ENCODE results near the gene LPP.

The LPP gene

DNA sequence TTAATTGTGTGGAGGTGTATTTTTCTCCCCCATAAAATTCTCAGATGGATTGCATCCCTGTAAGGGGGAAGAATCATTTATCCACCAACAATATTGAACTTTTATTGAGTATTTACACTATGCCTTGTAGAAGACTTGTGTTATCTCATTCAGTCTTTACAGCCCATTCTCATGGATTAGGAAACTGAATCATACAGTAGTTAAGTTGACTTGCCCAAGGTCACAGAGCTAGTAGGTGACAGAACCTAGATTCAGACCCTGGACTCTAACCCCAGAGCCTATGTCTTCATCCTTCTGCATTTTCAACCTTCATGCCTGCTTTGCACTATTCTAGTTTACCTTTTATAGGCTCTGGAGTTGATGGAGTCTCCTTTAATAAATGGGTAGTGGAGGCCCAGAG lies 226.8 kb downstream of the LPP start:
- no peak for DNase-seq

DNA sequence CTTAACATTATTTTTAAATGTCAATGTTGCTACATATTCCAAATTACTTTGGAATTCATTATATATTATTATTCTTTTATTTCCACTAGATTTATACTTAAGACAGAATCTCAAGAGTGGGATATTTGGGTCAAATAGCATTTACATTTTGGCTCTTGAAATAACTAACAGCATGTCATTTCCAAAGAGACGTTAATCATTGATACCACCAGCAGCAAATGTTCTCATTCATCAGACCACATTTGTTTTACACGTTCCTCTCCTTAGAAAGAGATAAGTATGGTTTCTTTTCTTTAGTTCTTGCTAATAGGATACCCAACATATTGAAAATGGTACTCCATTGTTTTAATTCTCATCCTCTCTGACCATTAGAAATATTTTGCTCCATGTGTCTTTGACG lies 229.8 kb downstream of the LPP start:
- DNase-seq: no peak

DNA sequence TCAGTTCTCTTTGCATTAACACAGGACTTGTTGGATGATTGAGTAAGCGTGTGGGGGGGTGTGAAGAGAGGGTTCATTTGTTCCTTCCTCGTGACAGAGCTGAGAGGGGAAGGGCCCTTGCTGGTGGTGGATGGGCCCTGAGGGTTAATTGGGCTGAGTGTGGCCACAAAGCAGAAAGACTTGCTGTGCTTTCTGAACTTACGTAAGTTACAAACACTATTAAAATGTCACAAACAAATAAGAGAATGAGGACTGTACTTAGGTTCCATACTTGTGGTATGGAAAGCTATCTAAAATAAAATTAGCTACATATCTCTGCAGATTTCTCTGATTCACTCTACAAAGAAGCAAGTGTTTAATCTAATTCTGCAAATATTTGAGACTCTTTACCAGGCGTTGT lies 231.3 kb downstream of the LPP start:
- no peak for DNase-seq

DNA sequence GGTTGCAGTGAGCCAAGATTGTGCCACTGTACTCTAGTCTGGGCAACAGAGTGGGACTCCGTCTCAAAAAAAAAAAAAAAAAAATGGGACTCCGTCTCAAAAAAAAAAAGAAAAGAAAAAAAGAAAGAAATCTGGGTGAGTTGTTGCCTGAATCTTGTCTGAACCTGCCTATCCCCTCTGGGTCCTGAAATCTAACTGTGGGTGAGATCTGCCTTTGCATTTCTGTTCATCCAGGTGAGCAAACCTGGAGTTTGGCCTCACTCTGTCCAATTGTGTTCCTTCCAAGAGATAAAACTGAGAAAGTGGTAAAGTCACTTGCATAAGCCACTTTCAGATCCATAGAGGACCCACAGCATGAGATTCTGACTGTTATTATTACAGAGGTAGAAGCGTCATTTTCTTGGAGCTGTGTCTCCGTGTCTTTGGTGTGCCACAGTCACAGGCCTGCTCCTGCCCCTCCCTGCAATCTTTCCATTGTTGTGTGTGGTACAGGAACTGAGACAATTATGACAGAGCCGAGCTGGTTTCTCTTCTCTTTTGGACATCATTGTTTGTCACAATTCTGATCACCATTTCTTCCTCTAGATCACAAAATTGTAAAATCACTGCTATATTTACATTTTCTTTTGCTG lies 235.9 kb downstream of the LPP start:
- DNase-seq: no peak

DNA sequence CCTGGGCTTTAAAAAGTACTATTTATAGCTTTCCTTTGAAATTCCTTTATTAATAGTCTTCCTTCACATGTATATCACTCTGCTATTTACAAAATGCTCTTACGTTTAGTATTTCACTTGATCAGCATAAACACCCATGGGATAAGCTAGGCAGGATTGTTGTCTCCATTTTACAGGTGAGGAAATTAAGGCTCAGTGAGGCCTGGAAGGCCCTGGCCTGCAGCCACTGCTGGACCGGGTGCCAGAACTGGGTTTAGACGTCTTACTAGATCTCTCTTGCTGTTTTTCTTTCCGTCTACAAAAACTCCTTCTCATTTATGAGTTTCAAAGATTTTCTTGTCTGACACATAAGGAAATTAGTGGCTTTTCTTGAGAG lies 236.4 kb downstream of the LPP start:
- DNase-seq: no peak

DNA sequence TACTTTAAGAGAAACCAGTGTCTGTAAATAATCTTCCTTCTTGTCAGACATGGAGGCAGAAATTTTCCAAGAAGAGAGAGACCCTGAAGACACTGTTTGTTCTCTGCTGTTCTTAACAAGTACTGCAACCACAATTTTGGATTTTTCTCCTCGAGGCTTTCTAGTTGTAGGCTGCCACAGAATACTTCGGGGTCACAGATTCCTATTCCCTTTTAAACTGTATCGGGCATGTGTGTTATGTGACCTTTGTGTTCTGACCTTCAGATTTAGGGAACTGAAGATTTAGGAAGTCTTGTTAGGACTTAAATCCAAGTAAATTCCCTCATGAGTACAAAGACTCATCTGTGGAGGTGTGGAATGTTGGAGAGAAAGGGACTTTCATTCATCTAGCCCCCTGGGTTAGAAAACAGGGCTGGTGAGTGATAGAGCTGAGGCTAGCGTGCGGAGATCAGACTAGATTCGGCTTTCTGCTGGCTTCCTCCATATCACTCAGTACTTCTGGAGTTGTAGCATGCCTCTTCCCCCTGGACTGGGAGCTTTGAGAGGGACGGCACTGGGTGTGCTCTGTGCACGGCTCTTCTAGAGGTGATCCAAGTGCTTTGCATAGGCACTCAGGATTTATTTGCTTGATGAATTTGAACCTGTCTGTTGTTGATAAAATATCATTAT lies 237.0 kb downstream of the LPP start:
- DNase-seq: no peak

DNA sequence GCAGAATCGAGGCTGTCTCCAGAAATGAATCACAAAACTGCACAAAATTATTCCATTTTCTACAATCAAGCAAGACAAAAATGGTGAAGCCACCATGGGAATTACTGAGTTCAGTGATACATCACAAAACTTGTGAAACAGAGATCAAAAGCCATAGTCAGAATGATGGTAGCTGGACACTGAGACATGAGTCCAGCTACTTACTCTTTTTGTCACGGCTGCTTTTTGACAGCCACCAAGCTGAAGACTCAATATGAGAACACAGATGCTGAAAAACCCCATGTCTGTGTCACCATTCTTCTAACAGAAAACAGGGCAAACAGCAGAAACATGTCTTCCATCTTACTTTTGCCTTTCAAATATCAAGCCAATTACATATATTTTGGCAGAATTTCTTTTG lies 237.6 kb downstream of the LPP start:
- no peak for DNase-seq

DNA sequence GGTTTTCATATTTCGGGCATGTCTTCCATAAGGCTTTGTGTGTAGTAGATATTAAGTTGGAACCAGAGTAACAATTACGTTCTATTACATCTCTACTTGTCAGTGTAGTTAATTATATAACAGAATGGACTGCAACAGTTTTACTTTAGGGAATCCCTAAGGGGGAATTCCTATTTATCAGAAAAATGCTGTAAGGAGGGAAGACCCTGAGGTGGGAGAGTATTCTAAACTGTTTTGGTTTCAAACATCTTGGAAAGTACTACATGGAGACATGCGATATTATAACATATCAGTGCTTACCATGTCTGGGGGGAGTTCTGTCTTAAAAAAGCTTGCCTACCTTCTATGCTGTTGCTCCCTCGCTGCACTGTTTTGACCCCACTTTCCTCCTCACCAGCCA lies 238.1 kb downstream of the LPP start:
- DNase-seq: no peak

DNA sequence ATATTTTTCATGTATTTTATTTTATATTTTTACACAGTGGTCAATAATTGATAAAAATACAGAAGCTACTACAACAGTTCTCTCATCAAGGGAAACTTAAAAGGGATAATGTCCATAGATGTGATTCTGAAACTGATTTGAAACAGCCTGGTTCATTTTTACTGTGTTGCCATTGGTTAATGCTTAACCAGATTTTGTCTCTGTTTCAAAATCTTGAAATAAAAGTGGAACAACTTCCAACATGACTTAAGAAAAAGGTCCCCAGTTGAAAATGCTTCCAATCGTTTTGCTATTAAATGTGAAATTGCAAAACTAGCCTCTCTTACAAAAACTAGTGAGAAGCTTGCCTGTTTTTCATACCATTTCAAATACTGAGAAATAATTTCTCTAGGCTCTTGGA lies 240.7 kb downstream of the LPP start:
- DNase-seq: no peak

DNA sequence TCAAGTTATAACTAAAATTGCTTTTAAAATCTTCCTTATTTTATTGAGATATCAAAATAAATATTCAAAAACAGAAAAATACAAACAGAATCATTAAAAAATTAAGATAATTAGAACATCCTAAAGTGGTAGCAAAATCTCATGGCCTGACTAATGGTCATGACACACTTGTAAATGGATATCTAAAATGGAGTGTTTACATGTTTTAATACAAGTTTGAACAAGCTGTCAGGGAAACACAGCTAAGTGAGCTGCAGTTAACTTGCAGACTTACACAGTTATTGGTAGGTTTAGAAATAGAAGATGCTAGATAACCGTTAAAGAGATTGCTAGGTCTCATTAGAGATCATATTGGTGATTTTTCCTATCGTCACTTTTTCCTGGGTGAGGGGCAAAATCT lies 242.3 kb downstream of the LPP start:
- no peak for DNase-seq

DNA sequence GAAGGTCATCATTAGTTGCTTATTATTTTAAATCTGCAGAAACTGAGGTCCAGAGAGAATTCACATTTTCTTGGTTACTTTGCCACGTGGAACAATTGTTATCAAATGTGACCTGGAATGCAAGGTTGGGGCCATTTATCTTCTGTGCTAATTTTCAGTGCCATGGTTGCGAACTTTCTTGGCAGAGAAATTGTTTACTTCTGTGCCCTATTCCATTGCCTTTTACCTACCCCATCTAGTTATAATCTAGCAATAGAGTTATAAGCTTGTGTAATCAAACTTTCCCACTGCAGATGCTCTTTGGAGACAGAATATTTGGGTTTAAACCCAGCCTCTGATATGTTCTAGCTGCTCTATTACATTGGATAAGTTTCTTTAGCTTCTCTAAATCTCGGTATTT lies 242.9 kb downstream of the LPP start:
- DNase-seq: no peak

DNA sequence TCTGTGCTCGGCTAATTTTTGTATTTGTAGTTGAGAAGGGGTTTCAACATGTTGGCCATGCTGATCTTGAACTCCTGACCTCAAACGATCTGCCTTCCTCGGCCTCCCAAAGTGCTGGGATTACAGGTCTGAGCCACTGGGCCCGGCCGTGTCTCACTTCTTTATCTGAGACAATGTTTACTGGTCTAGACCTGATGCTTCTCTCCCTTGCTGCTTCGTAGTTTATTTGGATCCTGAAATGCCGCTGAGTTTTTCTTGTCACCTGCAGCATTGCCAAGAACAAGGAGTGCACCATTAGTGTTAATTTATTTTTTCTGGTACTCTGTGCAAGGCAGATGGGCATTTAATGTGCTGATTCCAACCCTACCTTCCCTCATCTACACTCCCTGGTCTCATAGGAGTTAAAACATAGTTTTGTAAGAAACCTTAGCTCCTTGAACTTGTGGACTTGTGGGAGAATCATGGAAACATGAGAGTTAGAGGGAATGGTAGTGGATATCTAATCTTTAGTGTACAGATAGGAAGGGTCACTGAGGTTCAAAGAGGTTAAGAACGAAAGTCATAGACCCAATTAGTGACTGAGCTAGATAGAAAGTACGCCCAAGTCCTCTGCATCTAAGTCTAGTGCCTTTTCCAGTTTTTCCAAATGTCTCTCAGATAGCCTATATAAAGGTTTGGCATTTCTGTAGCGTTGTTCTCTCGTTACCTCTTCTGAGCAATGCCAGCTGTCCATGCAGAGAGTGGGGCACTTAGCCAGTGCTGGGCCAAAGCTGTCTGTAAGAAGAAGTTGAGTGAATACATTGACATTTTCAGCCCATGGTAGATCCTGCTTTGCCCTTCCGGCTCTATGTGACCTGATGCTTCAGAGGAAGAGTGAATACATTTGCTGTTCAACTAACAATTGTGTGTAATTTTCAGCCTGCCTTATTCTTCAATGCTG lies 244.1 kb downstream of the LPP start:
- DNase-seq: no peak

DNA sequence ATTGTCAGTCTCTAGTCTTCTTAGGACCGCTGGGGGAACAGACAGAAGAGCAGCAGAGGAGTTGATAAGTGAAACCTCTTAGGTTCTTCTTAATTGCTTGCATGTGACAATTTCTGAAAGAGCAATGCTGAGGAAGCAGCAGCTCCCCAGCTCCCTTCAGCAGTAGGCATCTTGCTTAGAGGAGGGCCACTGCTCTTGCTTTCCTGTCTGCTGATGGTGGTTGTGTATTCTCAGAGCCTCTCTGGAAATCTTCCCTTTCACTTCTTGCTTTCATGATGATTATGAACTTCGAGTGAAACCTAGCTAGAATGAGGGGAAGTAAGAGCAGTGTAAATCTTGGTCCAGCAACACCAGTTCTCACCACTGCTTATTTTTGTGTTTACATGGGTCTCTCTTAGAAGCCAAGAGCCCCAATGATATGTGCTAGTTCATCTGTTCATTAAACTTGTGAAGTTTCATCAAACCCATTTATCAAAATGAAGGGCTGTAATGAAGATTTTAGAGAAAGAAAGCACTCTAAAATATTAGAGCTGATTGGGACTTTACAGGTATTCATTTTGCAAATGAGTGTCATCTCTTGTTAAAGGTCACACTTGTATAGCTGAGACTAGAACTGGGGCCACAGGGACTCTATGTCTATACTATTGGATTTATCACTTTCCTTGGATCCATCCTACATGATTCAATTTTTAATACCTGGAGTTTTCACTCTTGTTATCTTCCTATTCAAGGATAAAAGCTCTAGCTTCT lies 246.7 kb downstream of the LPP start:
- no peak for DNase-seq

DNA sequence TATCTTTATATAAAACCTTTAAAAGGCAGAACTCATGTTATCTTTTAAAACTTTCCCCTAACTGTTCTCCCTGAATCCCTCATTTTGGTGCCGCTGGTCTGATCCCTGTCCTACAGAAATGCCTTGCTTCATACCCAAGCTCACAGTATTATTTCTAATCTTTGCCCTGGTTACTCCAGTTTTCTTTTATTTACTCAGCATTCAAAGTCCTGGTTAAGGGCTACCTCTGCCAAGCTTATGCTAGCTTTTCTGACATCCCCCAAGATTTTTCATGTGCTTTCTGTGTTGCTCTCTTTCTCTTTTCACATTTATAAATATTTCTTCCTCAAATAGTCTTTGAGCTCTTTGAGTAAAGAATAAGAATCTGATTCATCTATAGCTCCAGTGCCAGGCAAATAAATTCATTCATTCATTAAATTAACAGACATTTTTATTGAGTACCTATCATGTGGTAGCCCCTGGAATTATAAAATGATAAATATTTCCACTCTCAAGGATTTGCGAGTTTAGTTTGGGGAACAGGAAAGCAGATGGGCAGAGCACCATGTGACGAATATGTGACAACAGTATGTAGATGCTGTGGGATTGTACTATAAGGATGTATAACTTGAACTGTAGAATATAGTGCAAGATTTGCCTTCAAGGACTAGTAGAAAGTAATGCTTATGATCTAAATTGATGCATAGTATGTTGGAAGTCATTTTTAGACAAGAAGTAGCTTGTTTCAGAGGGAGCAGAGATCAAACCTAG lies 247.5 kb downstream of the LPP start:
- DNase-seq: no peak

DNA sequence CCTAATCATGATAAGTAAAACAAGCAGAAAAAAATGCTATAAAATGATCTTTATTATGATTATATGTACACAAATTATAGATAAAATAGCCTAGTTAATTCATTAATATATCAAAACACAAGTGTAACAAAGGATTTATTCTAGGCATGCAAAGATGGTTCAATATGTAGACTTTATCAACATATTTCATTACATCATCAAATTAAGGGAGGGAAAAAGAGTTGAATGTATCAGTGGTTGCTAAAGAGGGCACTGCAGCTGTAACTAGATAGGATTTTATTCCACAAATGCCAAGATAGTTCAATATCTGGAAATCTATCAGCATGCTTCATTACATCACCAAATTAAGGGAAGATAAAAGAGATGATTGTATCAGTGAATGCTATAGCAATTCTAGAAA lies 248.3 kb downstream of the LPP start:
- no peak for DNase-seq

DNA sequence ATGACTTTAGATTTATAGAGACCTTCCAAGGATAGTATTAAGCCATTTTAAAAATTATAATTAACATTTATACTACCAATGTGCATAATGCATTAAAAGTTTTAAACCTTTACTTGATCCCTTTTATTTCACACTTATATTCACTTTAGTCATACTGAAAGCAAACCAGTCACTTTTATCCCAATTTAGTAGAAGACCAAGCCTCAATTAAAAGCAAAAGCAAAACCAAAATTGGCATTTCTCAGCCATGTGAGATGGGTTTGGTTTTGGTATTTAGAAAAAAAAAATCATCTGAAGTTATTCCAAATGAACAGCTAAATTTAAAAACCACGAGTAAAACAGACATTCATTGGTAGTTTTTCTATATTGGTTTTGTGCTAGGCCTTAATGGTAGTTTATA lies 249.4 kb downstream of the LPP start:
- no peak for DNase-seq

DNA sequence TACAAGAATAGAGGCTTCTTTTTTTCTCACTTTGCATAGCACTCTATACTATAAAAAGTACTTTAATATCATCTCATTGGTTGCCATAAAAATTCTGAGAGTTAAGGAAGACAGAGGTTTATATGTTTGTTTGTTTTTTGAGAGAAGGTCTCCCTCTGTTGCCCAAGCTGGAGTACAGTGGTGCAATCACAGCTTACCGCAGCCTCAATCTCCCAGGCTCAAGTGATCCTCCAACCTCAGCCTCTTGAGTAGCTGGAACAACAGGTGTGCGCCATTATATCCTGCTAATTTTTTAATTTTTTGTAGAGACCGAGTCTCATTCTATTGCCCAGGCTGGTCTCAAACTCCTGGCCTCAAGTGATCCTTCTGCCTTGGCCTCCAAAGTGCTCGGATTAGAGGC lies 250.2 kb downstream of the LPP start:
- DNase-seq: no peak

DNA sequence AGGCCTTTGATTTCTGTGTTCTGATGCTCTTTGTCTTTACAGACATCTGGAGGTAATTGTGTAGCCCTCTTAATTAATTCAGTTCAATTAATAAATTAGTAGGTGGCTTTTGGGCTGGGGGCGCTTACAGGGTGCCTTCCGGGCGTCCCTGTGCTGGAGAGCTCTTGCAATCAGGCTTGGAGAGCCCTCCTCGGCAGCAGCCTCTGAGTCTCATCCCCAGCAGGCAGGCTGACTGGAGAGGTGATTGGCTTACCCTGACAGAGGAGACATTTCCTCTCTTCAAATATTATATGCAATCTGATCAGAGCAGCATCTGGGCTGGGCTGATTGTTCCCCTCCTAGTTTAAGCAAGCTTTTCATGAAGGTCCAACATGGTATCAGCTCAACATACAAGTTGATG lies 250.7 kb downstream of the LPP start:
- no peak for DNase-seq

DNA sequence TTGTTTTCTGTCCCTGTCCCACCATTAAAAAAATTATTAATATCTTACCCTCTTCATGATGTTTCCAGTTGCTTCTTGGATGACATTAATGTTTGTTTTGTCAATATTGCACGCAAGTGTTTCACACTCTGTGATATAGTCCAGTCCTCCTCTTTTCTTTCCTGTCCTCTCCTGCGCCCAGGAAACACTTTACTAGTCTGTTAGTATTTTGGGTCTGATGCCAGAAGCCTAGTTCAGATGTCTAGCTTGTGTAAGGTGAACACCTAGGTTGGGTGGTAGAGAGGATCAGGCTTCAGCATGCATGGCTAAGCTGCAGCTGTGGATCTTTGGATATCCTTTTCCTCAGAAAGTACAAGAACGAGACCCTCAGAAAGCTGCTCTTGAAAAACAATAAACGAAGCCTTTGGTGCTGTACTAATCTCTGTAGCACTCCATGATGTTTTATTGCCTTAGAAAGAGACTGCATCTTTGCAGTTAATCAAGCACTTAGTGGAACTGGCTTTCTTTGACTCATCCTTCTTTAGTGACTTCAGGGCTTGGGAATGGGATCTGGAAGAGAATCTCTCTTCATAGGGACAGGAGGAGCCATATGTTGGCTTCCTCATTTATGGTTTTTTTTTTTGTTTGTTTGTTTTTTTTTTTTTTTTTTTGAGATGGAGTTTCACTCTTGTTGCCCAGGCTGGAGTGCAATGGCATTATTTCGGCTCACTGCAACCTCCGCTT lies 253.4 kb downstream of the LPP start:
- no peak for DNase-seq

DNA sequence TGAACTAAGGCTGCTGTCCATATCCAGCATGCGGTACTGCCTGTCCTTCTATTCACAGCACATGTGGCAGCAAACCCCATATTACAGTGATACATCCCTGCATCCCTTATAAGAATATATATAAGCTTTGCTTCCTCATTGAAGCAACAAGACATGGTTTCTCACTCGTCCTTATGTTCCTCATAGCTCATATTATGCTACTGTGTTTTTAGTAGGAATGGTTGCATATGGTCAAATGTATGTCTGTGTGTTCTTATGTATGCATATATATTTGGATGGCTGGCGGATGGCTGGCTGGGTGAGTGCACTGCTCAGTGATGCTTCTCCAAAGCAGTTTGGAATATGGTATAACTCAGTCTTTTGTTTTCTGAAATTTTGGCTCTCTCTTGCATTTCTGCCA lies 254.9 kb downstream of the LPP start:
- DNase-seq: no peak

DNA sequence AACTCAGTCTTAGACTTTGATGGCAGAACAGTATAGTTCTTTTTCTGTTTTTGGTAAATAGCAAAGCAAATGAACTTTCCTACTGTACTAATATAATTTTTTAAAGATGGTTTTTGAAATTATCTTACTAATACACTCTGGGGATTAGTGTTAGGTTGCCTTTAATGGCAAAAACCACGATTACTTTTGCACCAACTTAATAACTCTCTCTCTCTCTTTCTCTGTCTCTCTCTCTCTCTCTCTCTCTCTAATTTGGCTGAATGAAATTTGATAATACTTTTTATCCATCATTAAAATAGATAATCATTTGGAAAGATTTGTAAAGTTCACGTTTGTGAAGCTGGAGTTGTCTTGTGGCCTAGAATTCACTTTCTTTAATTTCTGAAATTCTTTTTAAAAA lies 257.8 kb downstream of the LPP start:
- no peak for DNase-seq

DNA sequence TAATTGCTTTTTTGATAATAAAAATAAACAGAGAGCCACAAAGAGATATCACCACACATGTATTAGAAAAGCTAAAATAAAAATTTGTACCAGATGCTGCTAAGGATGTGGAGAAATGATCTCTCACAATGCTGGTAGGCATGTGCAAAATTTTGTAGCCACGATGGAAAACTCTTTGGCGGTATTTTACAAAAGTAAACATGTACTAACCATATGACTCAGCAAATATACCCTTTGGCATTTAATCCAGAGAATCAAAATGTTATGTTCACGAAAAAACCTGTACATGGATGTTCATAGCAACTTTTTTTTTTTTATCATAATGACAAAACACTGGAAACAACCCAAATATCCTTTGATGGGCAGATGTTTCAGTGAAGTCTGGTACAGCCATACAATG lies 261.2 kb downstream of the LPP start:
- DNase-seq: no peak
